SK-MEL-5 (cell line): Measurements from ENCODE around the gene BFAR. TPM values are rescaled to one million over a fixed set of nuclear protein-coding genes. Genes with fewer than 3 reads are reported as not detected.
"Not testable (repeated sequence)": the region's sequence is repeated elsewhere in the genome, so short reads cannot be mapped to it uniquely, and the experiment has no call there.

ENCODE experiments used
- DNase-seq: peaks from one replicate; pipeline ENCODE4 v3.0.0-alpha.2; 2016; ENCODE audit warnings: low read depth, low spot score
- in situ Hi-C: cut with HindIII; loops from 2 replicates; pipeline ENCODE4 v1.10.0; 2016; ENCODE audit warnings: low sequenced_read_pairs, high pct_unique_total_duplicates, low pct_unique_long_range_greater_than_20kb
- small RNA-seq, 2 experiments: library from RNA; depleted of rRNA; stranded (forward); fragments of <200 nt; gene quantifications; one replicate each; pipeline ENCODE3, GENCODE V24; 2014
- total RNA-seq: library from RNA; depleted of rRNA; stranded (reverse); fragments of >200 nt; shearing (Covaris generic); gene quantifications from 2 replicates; pipeline ENCODE4 v1.2.3, GENCODE V29; 2014; rRNA removed

The BFAR gene
- total RNA-seq, 1 experiment from 2014 or later = 225 TPM

DNA sequence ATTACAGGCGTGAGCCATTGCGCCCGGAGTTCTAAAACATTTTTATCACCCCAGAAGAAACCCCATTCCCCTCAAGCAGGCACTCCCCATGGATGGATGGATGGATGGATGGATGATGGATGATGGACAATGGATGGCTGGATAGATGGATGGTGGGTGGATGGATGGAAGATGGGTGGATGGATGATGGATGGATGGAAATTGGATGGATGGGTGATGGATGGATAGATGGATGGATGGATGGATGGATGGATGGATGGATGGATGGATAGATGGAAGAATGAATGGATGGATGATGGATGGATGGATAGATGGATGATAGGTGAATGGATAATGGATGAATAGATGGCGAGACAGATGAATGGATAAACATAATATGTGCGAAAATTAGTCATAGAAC, 44.9 kb downstream of the BFAR start:
- in situ Hi-C loops = no loop called here

DNA sequence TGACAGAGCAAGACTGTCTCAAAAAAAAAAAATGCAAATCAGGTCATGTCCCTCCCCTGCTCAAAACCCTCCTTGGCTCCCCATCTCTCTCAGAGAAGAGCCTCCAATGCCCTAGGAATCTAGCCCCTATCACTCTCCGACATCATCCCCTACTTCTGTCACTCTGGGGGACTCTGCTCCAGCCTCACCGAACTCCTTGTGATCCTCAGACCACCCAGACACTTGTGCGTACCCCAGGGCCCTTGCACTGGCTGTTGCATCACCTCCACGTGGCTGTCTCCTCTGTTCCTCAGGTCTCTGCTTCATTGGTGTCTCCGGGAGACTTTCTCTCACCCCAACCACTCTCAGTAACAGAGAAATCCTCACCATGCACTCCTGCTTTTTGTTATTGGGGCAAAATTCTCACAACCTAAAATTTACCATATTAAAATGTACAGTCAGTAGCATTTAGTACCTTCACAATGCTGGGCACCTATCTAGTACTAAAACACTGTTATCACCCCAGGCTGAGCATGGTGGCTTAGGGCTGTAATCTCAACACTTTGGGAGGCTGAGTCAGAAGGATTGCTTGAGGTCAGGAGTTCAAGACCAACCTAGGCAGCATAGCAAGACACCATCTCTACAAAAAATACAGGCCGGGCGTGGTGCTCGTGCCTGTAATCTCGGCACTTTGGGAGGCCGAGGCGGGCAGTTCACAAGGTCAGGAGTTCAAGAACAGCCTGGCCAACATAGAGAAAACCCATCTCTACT, 46.2 kb downstream of the BFAR start:
- in situ Hi-C loops = no loop called here
- no peak for DNase-seq

More for the DNA sequence above, 44.9 kb downstream of the BFAR start:
- DNase-seq = no peak

DNA sequence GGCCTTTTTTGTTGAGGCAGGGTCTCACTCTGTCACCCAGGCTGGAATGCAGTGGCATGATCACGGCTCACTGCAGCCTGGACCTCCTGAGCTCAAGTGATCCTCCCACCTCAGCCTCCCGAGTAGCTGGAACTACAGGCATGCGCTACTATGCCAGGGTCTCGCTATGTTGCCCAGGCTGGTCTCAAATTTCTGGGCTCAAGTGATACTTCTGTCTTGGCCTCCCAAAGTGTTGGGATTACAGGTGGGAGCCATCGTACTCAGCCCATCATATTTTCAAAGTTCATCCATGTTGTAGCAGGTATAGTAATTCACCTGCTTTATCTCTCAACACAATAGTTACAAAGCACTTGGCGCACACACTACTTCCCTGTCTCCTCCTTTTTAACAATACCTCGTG, 47.6 kb downstream of the BFAR start:
- in situ Hi-C loops, DNase-seq: not testable (repeated sequence)

DNA sequence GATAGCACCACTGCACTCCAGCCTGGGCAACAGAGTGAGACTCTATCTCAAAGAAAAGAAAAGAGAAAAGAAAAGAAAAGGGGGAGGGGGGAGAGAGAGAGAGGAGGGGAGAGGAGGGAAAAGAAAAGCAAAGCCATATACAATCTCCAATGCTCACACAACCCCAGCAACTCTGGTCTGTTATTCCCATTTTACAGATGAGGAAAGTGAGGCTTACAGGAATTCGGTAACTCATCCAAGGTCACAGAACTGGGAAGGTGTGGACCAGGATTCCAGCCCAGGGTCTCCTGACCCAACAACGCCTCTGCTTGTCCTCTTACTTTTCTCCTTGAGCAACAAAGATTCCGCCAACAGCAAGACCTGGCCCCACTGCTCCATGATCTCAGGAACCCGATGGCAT, 48.4 kb downstream of the BFAR start:
- DNase-seq = no peak
- in situ Hi-C loops = no loop called here

DNA sequence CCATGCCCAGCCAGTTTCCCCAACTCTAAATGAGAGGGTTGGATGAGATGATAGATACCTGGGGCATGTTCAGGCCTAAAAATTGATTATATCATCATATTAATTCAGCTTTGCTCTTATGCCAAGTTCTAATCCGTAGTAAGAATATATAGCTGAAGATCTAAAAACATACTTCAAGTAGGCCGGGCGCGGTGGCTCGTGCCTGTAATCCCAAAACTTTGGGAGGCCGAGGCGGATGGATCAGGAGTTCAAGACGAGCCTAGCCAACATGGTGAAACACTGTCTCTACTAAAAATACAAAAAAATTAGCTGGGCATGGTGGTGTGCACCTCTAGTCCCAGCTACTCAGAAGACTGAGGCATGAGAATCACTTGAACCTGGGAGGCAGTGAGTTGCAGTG, 49.4 kb downstream of the BFAR start:
- no peak for DNase-seq
- in situ Hi-C loops = no loop called here

DNA sequence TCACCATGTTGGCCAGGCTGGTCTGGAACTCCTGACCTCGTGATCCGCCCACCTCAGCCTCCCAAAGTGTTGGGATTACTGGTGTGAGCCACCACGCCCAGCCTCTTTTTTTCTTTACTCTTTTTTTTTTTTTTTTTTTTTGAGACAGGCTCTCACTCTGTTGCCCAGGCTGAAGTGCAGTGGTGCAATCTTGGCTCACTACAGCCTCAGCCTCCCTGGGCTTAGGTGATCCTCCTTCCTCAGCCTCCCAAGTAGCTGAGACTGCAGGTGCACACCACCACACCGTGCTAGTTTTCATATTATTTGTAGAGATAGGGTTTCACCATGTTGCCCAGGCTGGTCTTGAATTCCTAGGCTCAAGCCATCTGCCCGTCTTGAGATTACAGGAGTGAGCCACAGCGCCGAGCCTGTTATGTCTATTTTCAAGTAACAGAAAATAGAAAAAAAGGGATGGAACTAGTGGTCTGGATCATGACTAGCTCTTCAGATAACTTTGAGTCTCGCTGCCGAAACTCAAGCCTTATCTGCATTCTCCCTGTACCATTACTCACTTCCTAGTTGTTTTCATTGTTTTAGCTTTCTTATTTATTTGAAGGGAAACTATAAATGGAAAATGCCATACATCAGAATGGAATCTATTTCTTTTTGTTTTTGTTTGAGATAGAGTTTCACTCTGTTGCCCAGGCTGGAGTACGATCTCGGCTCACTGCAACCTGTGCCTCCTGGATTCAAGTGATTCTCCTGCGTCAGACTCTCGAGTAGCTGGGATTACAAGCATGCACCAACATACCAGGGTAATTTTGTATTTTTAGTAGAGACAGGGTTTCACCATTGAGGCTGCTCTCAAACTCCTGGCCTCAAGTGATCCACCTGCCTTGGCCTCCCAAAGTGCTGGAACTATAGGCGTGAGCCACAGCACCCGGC, 53.4 kb downstream of the BFAR start:
- in situ Hi-C loops, DNase-seq: not testable (repeated sequence)

DNA sequence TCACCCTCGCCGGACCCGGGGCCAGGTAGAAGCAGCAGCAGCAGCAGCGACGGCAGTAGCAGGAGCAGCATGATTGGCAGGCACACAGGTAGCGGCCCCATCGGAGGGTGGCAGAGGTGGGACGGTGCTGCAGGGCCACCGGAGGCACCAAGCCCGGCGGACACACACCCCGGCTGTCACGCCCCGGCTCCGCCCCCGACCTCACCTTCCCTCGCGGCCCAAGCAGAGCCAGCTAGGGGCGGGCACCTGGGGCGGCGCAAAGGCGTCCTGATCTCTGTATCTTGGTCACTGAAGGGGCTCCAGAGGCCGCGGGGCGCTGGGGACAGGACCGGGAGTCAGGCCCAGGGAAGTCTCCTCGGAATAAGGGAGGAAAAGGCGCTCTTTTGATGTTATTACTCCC, 61.4 kb downstream of the BFAR start, which contains the start of gene PLA2G10:
TSS of gene PLA2G10 (minus strand) at position 180 of the 400 bp plus-strand sequence. CDS start at position 101, 79 bp downstream.
- in situ Hi-C loops, DNase-seq: not testable (repeated sequence)

DNA sequence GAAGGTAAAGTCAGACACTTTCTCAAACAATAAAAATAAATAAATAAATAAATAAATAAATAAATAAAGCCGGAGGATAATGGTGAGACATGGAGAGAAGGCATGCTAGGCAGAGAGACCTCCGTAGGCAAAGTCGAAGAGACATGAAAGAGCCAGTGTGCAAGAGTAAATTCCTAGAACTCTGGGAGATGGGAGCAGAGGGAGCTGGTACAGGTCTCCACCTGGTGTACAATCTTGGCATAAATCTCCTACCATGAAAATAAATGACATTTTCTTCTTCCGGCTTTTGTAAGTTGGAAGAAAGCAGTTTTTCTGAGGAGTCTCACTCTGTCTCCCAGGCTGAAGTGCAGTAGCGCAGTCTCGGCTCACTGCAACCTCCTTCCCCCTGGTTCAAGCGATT, 69.1 kb downstream of the BFAR start:
- DNase-seq = not testable (repeated sequence)

DNA sequence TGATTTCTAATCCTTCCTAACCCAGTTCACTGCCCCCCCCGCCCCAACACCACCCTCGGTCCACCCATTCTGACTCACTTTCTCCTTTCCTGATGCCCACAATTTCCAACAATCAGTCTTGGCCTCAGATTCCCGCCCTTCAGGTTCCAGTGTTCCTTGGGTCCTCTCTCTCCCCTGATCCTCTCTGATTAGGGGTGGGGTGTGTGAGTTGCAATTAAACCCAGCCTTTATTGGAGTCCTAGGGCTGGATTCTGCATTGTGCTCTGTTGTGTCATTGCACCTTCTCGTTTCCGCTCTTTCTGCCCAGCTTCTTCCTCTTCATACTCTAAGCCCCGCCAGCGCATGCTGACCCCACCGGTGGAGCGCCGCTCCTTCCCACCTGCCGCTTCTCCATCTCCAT, 69.9 kb downstream of the BFAR start:
- in situ Hi-C loops, DNase-seq: not testable (repeated sequence)

More for the DNA sequence above, 69.1 kb downstream of the BFAR start:
- in situ Hi-C loops = not testable (repeated sequence)

DNA sequence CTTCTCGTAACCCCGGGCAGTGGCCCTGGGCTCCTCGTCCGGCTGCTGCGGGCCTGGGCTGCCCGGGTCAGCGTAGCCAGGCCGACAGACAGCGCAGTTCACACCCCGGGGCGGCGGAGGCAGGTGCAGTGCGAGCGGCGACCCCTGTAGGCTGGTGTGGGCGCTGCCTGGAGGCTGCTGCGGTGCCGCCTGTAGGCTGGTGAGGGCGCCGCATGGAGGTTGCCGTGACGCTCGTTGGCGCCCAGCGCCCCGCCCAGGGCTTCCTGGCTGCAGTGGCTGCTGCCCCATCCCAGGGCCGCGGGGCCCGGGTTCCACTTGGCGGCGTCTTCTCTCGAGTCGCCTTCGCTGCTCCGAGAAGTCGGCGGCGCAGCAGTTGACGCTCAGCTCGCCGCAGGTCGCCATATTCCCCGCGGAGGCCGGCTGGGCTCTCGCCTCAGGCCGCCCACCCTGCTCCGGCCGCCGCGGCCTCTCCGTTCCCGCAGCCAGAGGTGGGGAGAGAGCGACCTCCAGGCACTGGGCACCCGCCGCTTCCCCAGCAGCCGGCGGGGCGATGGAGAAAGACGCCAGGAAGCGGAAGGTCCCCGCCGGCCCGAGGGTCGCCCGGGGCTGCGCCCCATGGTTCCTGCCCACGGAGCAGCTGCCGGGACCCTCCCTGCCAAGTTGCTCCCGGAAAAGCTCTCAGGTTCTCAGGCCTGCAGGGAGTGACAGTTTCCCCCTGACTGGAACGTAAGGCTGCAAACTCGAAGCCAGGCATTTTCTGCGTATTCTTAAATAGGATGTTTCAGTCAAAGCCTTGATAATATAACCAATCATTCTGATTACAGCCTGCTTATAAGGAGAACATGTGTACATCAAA, 70.6 kb downstream of the BFAR start, which contains the start of gene NPIPA3:
TSS of gene NPIPA3 (plus strand) at position 256 of the 856 bp plus-strand sequence. CDS start 5,533 bp downstream, outside the sequence.
- DNase-seq, in situ Hi-C loops: not testable (repeated sequence)

Small RNA genes within 50 kb of the gene (small RNA-seq; reads per million reads assigned to genes)
- gene RN7SL274P (0 reads per million in 2 experiments), gene RNU7-125P (0 to 0.14 reads per million in 2 experiments)

Other genes with a start within 250 kb of the BFAR start
- 97.6 and 102 TPM in 2 replicates for gene PARN, start 2.7 kb upstream of the BFAR start, total RNA-seq
- gene PLA2G10, start 61.4 kb downstream of the BFAR start, total RNA-seq = not detected in 2 replicates
- gene NPIPA3, start 70.5 kb downstream of the BFAR start, total RNA-seq = 0.26 and 1.8 TPM in 2 replicates
- not detected in 2 replicates for gene NPIPA2, start 109.6 kb downstream of the BFAR start, total RNA-seq
- 85.7 and 99.6 TPM in 2 replicates for gene NOMO1, start 200.8 kb downstream of the BFAR start, total RNA-seq